ENCODE measurements around the gene ACAP3.

- no peak for TF ChIP-seq POLR2A (IDR thresholded peaks at IDR 0.05)
- TF ChIP-seq CTCF (IDR thresholded peaks at IDR 0.05), result no peak
- no peak for TF ChIP-seq EP300 (IDR thresholded peaks at IDR 0.05)
Measured at GRCh38 chr1:1243266-1243660, 64.5 kb downstream of the ACAP3 start.

All from tibial nerve (tissue), 4 donors.